Neural cell (in vitro differentiated cells): ENCODE results near the gene PTN. TPM values are rescaled to one million over a fixed set of nuclear protein-coding genes. Genes with fewer than 3 reads are reported as not detected.

ENCODE experiments used
- H2AFZ ChIP-seq: fragments of 200-600, 300-800 bp; sonication (generic), shearing (Covaris generic); 2 replicates; pipeline ENCODE4 v1.6.0; 2014; ENCODE audit warnings: low read depth, mild to moderate bottlenecking, antibody characterized with exemption, low read length, moderate library complexity
- H3F3A ChIP-seq: fragments of 200-600 bp; shearing (Covaris generic); 2 replicates; pipeline ENCODE4 v1.6.1; 2016; ENCODE audit warnings: mild to moderate bottlenecking, moderate library complexity, mixed read lengths, antibody characterized with exemption, low read length; ENCODE audit not compliant: insufficient read depth, poor library complexity, severe bottlenecking
- H3K27ac ChIP-seq: fragments of 200-600, 300-800 bp; sonication (generic), shearing (Covaris generic); 2 replicates; pipeline ENCODE4 v1.5.1; 2014; ENCODE audit warnings: mild to moderate bottlenecking, low read length, moderate library complexity
- H3K27me3 ChIP-seq: fragments of 300-800, 200-600 bp; sonication (generic), shearing (Covaris generic); 2 replicates; pipeline ENCODE4 v1.6.0; 2014; ENCODE audit warnings: mild to moderate bottlenecking, low read depth, low read length, moderate library complexity; ENCODE audit not compliant: insufficient read depth
- H3K36me3 ChIP-seq: fragments of 300-800, 200-600 bp; sonication (generic), shearing (Covaris generic); 2 replicates; pipeline ENCODE4 v1.5.1; 2014; ENCODE audit warnings: mild to moderate bottlenecking, antibody characterized with exemption, low read length, moderate library complexity; ENCODE audit not compliant: insufficient read depth
- H3K4me2 ChIP-seq: fragments of 300-800, 200-600 bp; sonication (generic), shearing (Covaris generic); 2 replicates; pipeline ENCODE4 v1.6.0; 2014; ENCODE audit warnings: mild to moderate bottlenecking, low read length
- H3K4me3 ChIP-seq: fragments of 300-800, 200-600 bp; sonication (generic), shearing (Covaris generic); 2 replicates; pipeline ENCODE4 v1.5.1; 2014; ENCODE audit warnings: mild to moderate bottlenecking, low read length, moderate library complexity
- H3K79me2 ChIP-seq: fragments of 200-600 bp; shearing (Covaris generic); replicated peaks from 2 replicates; pipeline ENCODE4 v1.6.0; 2014; ENCODE audit warnings: mild to moderate bottlenecking, low read length, moderate library complexity; ENCODE audit not compliant: insufficient read depth
- H3K9ac ChIP-seq: fragments of 300-800, 200-600 bp; sonication (generic), shearing (Covaris generic); 2 replicates; pipeline ENCODE4 v1.6.1; 2016; ENCODE audit warnings: mild to moderate bottlenecking, low read length, mixed read lengths
- H3K9me2 ChIP-seq: fragments of 200-600 bp; shearing (Covaris generic); 2 replicates; pipeline ENCODE4 v1.6.1; 2016; ENCODE audit warnings: mild to moderate bottlenecking, low read length, mixed read lengths; ENCODE audit not compliant: insufficient read depth
- H3K9me3 ChIP-seq: fragments of 200-600, 300-800 bp; sonication (generic), shearing (Covaris generic); 2 replicates; pipeline ENCODE4 v1.6.1; 2016; ENCODE audit warnings: mild to moderate bottlenecking, mixed run types, low read length, moderate library complexity, mixed read lengths
- H4K20me1 ChIP-seq: fragments of 200-600 bp; shearing (Covaris generic); 2 replicates; pipeline ENCODE4 v1.6.1; 2016; ENCODE audit warnings: mild to moderate bottlenecking, mixed run types; ENCODE audit not compliant: insufficient read depth
- EP300 ChIP-seq: fragments of 450-650 bp; conservative IDR thresholded peaks from 2 replicates; pipeline ENCODE4 v1.6.1; 2014; ENCODE audit warnings: antibody characterized with exemption, mild to moderate bottlenecking, moderate library complexity; ENCODE audit not compliant: poor library complexity, severe bottlenecking
- EZH2 ChIP-seq: fragments of 200-600, 300-800 bp; shearing (Covaris generic), sonication (generic); IDR thresholded peaks from 2 replicates; pipeline ENCODE4 v1.6.1; 2014; ENCODE audit warnings: antibody characterized with exemption, low read length, borderline replicate concordance, mild to moderate bottlenecking; ENCODE audit not compliant: insufficient read depth, poor library complexity, severe bottlenecking
- MXI1 ChIP-seq: fragments of 450-650 bp; conservative IDR thresholded peaks from 2 replicates; pipeline ENCODE4 v1.6.1; 2014; ENCODE audit warnings: antibody characterized with exemption, mild to moderate bottlenecking; ENCODE audit not compliant: poor library complexity, severe bottlenecking
- POLR2AphosphoS5 ChIP-seq: IDR thresholded peaks from 2 replicates; pipeline ENCODE4 v1.6.1; 2012
- RAD21 ChIP-seq: fragments of 450-650 bp; conservative IDR thresholded peaks from 2 replicates; pipeline ENCODE4 v1.6.1; 2014; ENCODE audit warnings: antibody characterized with exemption, mild to moderate bottlenecking, moderate library complexity
- SMC3 ChIP-seq: fragments of 450-650 bp; conservative IDR thresholded peaks from 2 replicates; pipeline ENCODE4 v1.6.1; 2014; ENCODE audit warnings: antibody characterized with exemption, mild to moderate bottlenecking, moderate library complexity; ENCODE audit not compliant: poor library complexity
- TAF1 ChIP-seq: IDR thresholded peaks from 2 replicates; pipeline ENCODE4 v1.6.1; 2012; ENCODE audit warnings: low read depth
- polyA plus RNA-seq: library from polyadenylated mRNA; depleted of rRNA; stranded (reverse); fragments of >200 nt; gene quantifications from 2 replicates; pipeline ENCODE4 v1.2.3, GENCODE V29; 2014
- TF ChIP-seq, protein P1 (sequence below): fragments of 450-650 bp; IDR thresholded peaks from 2 replicates; pipeline ENCODE4 v1.5.1; 2014; ENCODE audit warnings: antibody characterized with exemption, mild to moderate bottlenecking, moderate library complexity; ENCODE audit not compliant: poor library complexity, severe bottlenecking
- TF ChIP-seq, protein P2 (sequence below): IDR thresholded peaks from 2 replicates; pipeline ENCODE4 v1.6.1; 2012; ENCODE audit warnings: borderline replicate concordance

Gene PTN
- polyA plus RNA-seq, 1 donor from 2014 or later = 14.1 TPM

GRCh38 chr7:137204246-137204645 is 139.3 kb downstream of the PTN start:
- H3K27ac ChIP-seq = no peak overlapping the region
- H3F3A ChIP-seq = no peaks in the 10 kb centered on the region
- H3K9me2 ChIP-seq = no peaks in the 10 kb centered on the region
- no peaks in the 10 kb centered on the region for H3K27me3 ChIP-seq
- TF ChIP-seq, protein P1, sequence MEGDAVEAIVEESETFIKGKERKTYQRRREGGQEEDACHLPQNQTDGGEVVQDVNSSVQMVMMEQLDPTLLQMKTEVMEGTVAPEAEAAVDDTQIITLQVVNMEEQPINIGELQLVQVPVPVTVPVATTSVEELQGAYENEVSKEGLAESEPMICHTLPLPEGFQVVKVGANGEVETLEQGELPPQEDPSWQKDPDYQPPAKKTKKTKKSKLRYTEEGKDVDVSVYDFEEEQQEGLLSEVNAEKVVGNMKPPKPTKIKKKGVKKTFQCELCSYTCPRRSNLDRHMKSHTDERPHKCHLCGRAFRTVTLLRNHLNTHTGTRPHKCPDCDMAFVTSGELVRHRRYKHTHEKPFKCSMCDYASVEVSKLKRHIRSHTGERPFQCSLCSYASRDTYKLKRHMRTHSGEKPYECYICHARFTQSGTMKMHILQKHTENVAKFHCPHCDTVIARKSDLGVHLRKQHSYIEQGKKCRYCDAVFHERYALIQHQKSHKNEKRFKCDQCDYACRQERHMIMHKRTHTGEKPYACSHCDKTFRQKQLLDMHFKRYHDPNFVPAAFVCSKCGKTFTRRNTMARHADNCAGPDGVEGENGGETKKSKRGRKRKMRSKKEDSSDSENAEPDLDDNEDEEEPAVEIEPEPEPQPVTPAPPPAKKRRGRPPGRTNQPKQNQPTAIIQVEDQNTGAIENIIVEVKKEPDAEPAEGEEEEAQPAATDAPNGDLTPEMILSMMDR = no peak
- TF ChIP-seq RAD21 (no peak), MXI1 (no peak), EP300 (no peak), SMC3 (no peak), POLR2AphosphoS5 (no peak), TAF1 (no peak), EZH2 (no peak)
- TF ChIP-seq, protein P2, sequence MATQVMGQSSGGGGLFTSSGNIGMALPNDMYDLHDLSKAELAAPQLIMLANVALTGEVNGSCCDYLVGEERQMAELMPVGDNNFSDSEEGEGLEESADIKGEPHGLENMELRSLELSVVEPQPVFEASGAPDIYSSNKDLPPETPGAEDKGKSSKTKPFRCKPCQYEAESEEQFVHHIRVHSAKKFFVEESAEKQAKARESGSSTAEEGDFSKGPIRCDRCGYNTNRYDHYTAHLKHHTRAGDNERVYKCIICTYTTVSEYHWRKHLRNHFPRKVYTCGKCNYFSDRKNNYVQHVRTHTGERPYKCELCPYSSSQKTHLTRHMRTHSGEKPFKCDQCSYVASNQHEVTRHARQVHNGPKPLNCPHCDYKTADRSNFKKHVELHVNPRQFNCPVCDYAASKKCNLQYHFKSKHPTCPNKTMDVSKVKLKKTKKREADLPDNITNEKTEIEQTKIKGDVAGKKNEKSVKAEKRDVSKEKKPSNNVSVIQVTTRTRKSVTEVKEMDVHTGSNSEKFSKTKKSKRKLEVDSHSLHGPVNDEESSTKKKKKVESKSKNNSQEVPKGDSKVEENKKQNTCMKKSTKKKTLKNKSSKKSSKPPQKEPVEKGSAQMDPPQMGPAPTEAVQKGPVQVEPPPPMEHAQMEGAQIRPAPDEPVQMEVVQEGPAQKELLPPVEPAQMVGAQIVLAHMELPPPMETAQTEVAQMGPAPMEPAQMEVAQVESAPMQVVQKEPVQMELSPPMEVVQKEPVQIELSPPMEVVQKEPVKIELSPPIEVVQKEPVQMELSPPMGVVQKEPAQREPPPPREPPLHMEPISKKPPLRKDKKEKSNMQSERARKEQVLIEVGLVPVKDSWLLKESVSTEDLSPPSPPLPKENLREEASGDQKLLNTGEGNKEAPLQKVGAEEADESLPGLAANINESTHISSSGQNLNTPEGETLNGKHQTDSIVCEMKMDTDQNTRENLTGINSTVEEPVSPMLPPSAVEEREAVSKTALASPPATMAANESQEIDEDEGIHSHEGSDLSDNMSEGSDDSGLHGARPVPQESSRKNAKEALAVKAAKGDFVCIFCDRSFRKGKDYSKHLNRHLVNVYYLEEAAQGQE = no peak
- no peak overlapping the region for H2AFZ ChIP-seq
- H3K79me2 ChIP-seq = no peaks in the 10 kb centered on the region
- no peaks in the 10 kb centered on the region for H3K9me3 ChIP-seq
- H3K4me3 ChIP-seq = no peak overlapping the region
- no peak overlapping the region for H3K9ac ChIP-seq
- H3K4me2 ChIP-seq = no peak overlapping the region
- no peaks in the 10 kb centered on the region for H4K20me1 ChIP-seq
- H3K36me3 ChIP-seq = no peaks in the 10 kb centered on the region

DNA sequence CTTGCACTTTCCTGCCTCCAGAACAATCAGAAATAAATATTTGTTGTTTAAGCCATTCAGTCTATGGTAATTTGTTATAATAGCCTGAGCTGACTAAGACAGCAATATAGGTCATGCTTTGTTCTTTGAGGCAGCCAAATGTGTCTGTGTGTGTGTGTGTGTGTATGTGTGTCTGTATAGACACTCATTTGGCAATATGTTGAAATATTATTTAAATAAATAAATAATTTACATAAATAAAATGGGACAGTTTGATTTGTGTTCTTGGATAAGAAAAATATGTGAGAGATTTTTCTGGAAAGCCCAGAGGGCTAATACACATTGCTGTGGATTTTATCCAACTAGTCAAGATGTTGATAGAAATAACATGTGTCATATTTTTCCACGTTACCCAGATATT is 140.2 kb downstream of the PTN start:
- no peak overlapping the region for H3K27ac ChIP-seq
- no peaks in the 10 kb centered on the region for H3K79me2 ChIP-seq
- no peak overlapping the region for H3K4me2 ChIP-seq
- no peak overlapping the region for H3K4me3 ChIP-seq
- no peak overlapping the region for H2AFZ ChIP-seq
- H3K36me3 ChIP-seq = no peaks in the 10 kb centered on the region
- no peaks in the 10 kb centered on the region for H4K20me1 ChIP-seq
- H3K27me3 ChIP-seq = no peaks in the 10 kb centered on the region
- H3K9me3 ChIP-seq = no peaks in the 10 kb centered on the region
- no peak overlapping the region for H3K9ac ChIP-seq
- no peaks in the 10 kb centered on the region for H3F3A ChIP-seq
- H3K9me2 ChIP-seq = no peaks in the 10 kb centered on the region
- TF ChIP-seq RAD21 = no peak
- TF ChIP-seq POLR2AphosphoS5 = no peak
- TF ChIP-seq, protein P2 = no peak
- TF ChIP-seq TAF1 = no peak
- TF ChIP-seq SMC3 = no peak
- TF ChIP-seq EP300 = no peak
- TF ChIP-seq MXI1 = no peak
- TF ChIP-seq EZH2 = no peak
- TF ChIP-seq, protein P1 = no peak
